Activated T-cell treated with anti-CD3 and anti-CD28 coated beads, Interleukin-2, amount 50 U/mL, for 1 hour (primary cell): ENCODE data around the gene ZNF432.
"Not testable (repeated sequence)": the region's sequence is repeated elsewhere in the genome, so short reads cannot be mapped to it uniquely, and the experiment has no call there.

Source experiments
- DNase-seq: peaks from one replicate; pipeline ENCODE4 v3.0.0-alpha.2; 2020

ZNF432 gene

GRCh38 chr19:52048555-52049501 lies at the start of gene ZNF432:
TSS of gene ZNF432 (minus strand) at chr19:52048838. CDS start at chr19:52046868, 1,970 bp downstream.
- DNase-seq = peak; percentile 86

- DNase-seq = not testable (repeated sequence)
Measured at GRCh38 chr19:52096416-52096815, 47.8 kb upstream of the ZNF432 start.

DNA sequence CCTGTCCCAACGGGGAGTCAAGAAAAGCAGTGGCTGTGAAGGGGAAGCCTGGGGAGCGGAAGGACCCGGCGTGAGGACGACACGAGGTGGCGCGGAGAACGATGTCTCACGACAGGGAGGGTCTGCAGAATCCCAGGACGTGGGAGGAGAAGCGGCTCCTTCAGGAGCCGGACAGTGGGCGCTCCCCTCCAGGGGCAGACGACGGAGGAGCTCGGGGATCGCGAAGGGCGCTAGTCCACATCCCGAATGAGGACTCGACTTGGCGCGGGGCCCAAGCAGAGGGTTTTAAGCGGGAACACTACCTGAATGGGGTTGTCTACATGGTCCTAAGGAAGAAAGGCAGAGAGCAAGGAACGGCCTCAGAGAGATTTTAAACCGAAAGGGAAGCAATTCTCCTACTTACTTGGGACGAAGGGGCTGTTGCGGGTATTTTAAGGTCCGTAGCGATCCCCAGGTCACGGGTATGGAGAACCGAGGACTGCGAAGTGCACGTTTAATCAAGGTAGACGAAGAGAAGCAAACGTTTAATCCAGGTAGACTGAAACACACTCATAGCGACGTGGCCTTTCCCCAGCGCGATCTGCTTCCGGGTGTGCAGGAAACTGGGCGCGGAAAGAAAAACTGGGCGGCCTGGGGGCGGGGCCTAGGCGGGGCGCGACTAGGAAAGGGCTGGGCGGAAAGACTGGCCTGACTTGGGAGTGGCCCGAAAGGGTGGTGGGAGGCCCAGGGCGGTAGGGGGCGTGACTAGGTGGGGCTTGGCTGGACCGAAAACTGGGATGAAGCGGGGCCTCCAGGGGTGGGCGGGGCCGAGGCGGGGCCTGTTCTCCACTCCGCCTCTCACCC lies 46.8 kb upstream of the ZNF432 start, which contains the start of gene ZNF841:
ZNF841 (minus strand) TSS at position 594 of the 843 bp plus-strand sequence. CDS start 10,964 bp downstream, outside the sequence.
- peak; percentile 84 for DNase-seq

DNA sequence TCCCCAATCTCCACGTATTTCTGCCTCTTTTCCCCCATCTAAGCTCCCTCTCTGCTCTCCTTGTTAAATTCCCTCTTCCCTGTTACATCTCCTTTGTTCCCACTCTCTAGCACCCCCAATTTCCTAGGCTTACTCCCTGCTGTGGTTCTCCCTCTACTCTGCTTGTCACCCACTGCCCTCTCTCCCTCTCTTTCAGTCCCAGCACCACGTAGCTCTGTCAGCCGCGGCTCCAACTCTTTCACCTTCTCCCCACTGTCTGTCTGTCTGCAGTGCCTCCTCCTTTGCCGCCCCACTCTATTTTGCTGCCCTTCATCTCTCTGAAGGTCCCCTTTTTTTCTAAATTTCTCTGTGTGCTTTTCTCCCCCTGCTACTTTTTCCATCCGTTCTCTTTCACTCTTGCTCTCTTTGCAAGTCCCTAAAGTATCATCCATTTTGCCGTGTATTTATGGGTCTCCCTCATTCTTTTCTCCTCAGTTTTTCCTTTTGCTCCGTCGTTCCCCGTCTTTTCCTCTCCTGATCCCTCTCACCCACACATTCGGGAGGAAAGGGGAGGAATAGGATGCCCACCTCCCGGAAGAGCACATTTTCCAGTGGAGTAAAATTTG lies 46.0 kb upstream of the ZNF432 start:
- DNase-seq = no peak

- no peak for DNase-seq
Measured at GRCh38 chr19:52086481-52086880, 37.8 kb upstream of the ZNF432 start.

DNA sequence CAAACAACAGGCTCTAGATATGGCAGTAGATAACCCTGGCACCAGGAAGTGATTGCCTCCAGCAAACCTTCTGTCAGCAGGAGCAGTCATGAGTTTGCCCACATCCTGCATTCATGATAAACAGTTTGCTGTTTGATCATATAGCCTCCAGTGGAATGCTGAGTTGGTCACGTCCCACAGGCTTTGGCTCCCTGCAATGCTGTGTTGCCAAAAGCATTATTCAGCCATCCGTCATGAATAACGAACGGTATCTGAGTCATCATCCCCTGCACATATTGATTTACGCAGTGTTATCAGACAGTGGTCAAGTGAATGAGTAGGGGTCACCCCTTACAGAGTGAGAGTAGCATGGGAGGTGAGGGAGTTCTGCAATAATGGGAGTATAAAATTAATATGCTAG lies 21.9 kb upstream of the ZNF432 start:
- no peak for DNase-seq

DNA sequence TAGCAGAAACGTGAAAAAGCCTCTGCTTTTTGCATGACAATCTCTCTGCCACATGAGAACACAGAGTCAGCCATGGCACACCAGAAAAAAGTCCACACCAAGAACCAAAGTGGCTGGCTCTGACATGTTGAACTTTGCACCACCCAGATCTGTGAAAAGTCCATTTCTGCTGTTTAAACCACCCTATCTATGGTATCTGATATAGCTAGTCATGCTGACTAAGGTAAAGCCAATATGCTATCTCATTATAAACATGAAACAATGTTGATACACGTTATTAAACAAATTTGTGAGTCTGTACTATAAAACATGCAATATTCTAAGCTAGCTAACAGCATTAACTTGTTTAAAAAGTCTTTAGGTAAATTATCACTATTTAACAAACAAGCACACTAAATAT lies 21.0 kb upstream of the ZNF432 start:
- DNase-seq = no peak

- no peak for DNase-seq
Measured at GRCh38 chr19:52066258-52066863, 17.7 kb upstream of the ZNF432 start.

GRCh38 chr19:52065399-52065798 lies 16.8 kb upstream of the ZNF432 start:
- no peak for DNase-seq

GRCh38 chr19:52056480-52056879 lies 7.8 kb upstream of the ZNF432 start:
- not testable (repeated sequence) for DNase-seq

- DNase-seq = not testable (repeated sequence)
Measured at GRCh38 chr19:52051736-52052135, 3.1 kb upstream of the ZNF432 start.

- no peak for DNase-seq
Measured at GRCh38 chr19:52039169-52039568, 9.5 kb downstream of the ZNF432 start.

DNA sequence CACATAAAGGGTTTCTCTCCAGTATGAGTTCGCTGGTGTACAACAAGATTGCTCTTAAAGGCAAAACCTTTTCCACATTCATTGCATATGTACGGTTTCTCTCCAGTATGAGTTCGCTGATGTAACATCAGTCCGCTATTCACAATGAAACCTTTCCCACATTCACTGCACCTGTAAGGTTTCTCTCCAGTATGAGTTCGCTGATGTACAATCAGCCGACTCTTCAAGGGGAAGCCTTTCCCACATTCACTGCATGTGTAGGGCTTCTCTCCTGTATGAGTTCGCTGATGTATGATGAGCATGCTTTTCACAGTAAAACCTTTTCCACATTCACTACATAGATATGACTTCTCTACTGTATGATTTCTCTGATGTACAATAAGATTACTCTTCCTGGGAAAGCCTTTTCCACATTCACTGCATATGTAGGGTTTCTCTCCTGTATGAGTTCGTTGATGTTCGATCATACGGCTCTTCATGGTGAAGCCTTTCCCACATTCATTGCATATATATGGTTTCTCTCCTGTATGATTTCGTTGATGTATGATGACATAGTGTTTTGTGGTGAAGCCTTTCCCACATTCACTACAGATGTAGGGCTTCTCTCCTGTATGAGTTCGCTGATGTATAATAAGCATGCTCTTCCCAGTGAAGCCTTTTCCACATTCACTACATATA lies 14.4 kb downstream of the ZNF432 start:
- no peak for DNase-seq

GRCh38 chr19:52028780-52029123 lies 19.9 kb downstream of the ZNF432 start:
- no peak for DNase-seq

GRCh38 chr19:52028027-52028779 lies 20.4 kb downstream of the ZNF432 start, which contains the start of gene ZNF614:
TSS of gene ZNF614 (minus strand) at chr19:52028379. CDS start at chr19:52025745, 2,634 bp downstream.
- DNase-seq = peak; percentile 90

DNA sequence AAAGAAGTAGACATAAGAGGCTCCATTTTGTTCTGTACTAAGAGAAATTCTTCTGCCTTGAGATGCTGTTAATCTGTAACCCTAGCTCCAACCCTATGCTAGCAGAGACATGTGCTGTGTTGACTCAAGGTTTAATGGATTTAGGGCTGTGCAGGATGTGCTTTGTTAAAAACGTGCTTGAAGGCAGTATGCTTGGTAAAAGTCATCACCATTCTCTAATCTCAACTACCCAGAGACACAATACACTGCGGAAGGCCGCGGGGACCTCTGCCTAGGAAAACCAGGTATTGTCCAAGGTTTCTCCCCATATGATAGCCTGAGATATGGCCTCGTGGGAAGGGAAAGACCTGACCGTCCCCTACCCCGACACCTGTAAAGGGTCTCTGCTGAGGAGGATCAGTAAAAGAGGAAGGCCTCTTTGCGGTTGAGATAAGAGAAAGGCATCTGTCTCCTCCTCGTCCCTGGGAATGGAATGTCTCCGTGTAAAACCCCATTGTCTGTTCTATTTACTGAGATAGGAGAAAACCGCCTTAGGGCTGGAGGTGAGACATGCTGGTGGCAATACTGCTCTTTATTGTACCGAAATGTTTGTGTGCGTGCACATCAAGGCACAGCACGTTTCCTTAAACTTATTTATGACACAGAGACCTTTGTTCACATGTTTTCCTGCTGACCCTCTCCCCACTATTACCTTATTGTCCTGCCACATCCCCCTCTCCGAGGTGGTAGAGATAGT lies 22.2 kb downstream of the ZNF432 start:
- not testable (repeated sequence) for DNase-seq

- not testable (repeated sequence) for DNase-seq
Measured at GRCh38 chr19:52024478-52024877, 24.2 kb downstream of the ZNF432 start.

DNA sequence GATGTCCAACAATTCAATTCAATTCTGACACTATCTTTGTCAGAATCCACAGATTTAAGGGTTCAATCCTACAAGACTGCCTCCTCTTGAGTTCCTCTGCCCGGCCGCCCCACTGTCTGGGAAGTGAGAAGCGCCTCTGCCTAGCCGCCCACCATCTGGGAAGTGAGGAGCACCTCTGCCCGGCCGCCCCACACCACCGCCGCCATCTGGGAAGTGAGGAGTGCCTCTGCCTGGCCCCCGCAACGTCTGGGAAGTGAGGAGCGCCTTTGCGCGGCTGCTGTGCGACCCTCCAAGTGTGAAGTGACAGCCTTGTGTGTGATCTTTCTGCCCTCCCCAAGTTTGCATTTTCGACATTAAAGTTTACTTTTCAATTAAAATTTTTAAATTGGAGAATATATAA lies 26.4 kb downstream of the ZNF432 start:
- no peak for DNase-seq

DNA sequence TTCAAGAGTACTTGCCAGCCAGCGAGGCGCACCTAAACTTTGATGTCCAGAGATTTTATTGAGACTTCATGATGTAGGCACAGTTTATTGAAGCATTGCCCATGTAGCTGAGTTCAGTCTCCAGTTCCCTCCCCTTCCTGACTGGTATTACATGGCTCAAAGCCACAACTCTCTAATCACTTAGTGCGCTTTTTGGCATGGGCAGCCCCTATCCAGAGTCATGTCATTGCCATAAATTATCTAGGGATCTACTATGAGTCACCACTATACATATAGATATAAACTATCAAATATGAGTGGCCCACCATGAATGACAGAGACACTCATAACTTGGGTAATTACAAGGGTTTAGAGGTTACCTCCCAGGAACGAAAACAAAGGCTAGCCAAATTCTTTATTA lies 28.1 kb downstream of the ZNF432 start:
- DNase-seq = no peak

GRCh38 chr19:52010674-52011073 lies 38.0 kb downstream of the ZNF432 start:
- DNase-seq = no peak
